Ovary (tissue), 9 donors: Measurements from ENCODE around the gene KCNIP4. TPM values are rescaled to one million over a fixed set of nuclear protein-coding genes. Genes with fewer than 3 reads are reported as not detected.

Source experiments
- DNase-seq, 5 donors: peaks; one replicate each; pipeline ENCODE4 v3.0.0-alpha.2; 2019 to 2020
- H3K27ac ChIP-seq, 2 donors: fragments of 200-600 bp; one replicate each; pipeline versions ENCODE4 v1.5.1 to v1.8.0; 2019 to 2022
- H3K27me3 ChIP-seq: fragments of 200-600 bp; one replicate; pipeline ENCODE4 v1.8.0; 2022
- H3K36me3 ChIP-seq: fragments of 200-600 bp; sonication (generic); one replicate; pipeline ENCODE4 v1.5.1; 2019
- H3K4me1 ChIP-seq: one replicate; pipeline ENCODE4 v1.8.1; 2013; ENCODE audit warnings: mild to moderate bottlenecking, moderate library complexity; ENCODE audit not compliant: insufficient read depth
- H3K4me3 ChIP-seq: fragments of 200-600 bp; sonication (generic); one replicate; pipeline ENCODE4 v1.5.1; 2017
- H3K9me3 ChIP-seq, 2 donors: fragments of 200-600 bp in 1 of 2; sonication (generic) in 1 of 2; one replicate each; pipeline versions ENCODE4 v1.5.1 to v1.8.1; 2013 to 2019; ENCODE audit warnings: mild to moderate bottlenecking in 1 of 2, moderate library complexity in 1 of 2
- CTCF ChIP-seq, 3 donors: fragments of 450-650 bp in 2 of 3; fragments of 200-600 bp in 1 of 3; IDR thresholded peaks; one replicate each; pipeline versions ENCODE4 v1.5.1 to v1.8.0; 2016 to 2022; ENCODE audit warnings: antibody characterized with exemption in 3 of 3, mild to moderate bottlenecking in 1 of 3
- EP300 ChIP-seq: sonication (generic); formaldehyde crosslinking; IDR thresholded peaks from one replicate; pipeline ENCODE4 v1.6.1; 2017; ENCODE audit warnings: antibody characterized with exemption
- POLR2A ChIP-seq: fragments of 450-650 bp; IDR thresholded peaks from one replicate; pipeline ENCODE4 v1.6.1; 2017; ENCODE audit warnings: antibody characterized with exemption, mild to moderate bottlenecking, moderate library complexity
- WGBS, 3 donors: extraction: QIAGEN DNeasy Blood & Tissue Kit in 1 of 3; methylation state at CpG; one replicate each; pipeline versions ENCODE4 v1.1.5 to v1.1.7; 2013 to 2017; 5-methylcytosine and 5-hydroxymethylcytosine counted together
- intact Hi-C, 4 donors: fragments of 100-400 bp; cut with DNase I; formaldehyde crosslinking; loops; one replicate each; pipeline versions ENCODE4 v1.11.0 to v1.15.1; 2022 to 2023
- polyA plus RNA-seq, 2 donors: library from polyadenylated mRNA; stranded (reverse); fragments of 200-250 nt in 1 of 2; fragments of 350-450 nt in 1 of 2; fragmentation: Illumina TruSeq in 1 of 2; extraction: RNeasy Lipid Tissue Mini Kit (QIAGEN cat#74804) in 1 of 2; gene quantifications; one replicate each; pipeline ENCODE4 v1.2.3, GENCODE V29; 2013 to 2014
- total RNA-seq, 7 donors: library from RNA; depleted of rRNA in 2 of 7; stranded (reverse); fragments of >200 nt in 2 of 7; fragmentation: NEBNext Ultra II Directional in 3 of 7; extraction: Animal tissue kit (Norgen Biotek cat#: 25700) in 3 of 7; gene quantifications; one replicate each; pipeline versions ENCODE4 v1.1.0 to v1.2.4, GENCODE V29; 2016 to 2023
- donor health status: DM: no; HTN: no; CAD: no; lungs with moderate emphysema.
- donor health status: DM: no; HTN: no; CAD: no.
- donor health status: Bipolar disorder and iron deficiency.
- donor health status: DM: yes; HTN: yes; CAD: no.
- donor health status: DM: no; HTN: no; CAD: no.
- donor health status: DM: yes; HTN: yes; CAD: no.

The KCNIP4 gene
- total and polyA plus RNA-seq, 9 donors = 0.11 to 3.9 (median 0.93) TPM; not detected in 1

DNA sequence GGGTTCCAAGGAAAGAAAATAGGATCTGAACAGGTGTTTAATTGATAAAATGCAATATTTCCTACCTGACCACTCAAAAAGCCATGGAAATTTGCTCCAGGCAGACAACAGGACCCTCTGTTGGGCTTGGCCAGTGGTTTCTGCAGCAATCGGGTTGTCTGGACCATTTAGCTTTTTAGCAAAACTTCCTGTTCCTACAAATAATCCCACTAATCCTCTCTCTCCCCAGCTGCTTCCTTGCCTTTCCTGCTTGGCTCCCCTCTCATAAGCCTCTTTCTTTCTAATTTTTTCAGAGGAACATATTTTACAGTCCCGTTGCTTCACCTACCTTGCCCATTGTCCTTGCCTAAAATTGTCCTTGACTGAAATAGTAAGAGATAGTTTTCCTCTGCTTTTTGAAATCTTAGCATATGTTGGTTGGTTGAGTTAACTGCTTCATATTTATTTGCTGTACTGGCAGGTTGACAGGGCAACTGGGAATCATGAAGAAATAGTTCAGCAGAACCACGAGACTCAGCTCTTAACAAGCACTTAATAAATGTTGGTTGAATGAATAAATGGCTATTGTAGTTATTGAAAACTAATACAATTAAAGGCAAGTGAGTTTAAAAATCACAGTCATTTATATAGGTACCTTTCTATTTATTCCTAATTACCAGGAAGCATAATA lies 259.8 kb downstream of the KCNIP4 start:
- TF ChIP-seq POLR2A (no peak), EP300 (no peak), CTCF (IDR thresholded peaks at IDR 0.05) (no peak)
- H3K4me1 ChIP-seq = no peaks in the 10 kb centered on the region
- H3K36me3 ChIP-seq = no peaks in the 10 kb centered on the region
- DNase-seq = no peak
- no peak overlapping the region for H3K4me3 ChIP-seq
- H3K27ac ChIP-seq = no peak overlapping the region
- H3K27me3 ChIP-seq = no peaks in the 10 kb centered on the region
- intact Hi-C loops = no loop called here
- no peaks in the 10 kb centered on the region for H3K9me3 ChIP-seq
- 49 to 64% (median 61%) methylated on average over 3 of the region's 3 CpGs for WGBS, 3 donors

- WGBS, 3 donors = 87 to 96% (median 87%) methylated on average over 1 of the region's 1 CpG
- H3K4me3 ChIP-seq = no peak overlapping the region
- H3K27ac ChIP-seq = no peak overlapping the region
- no peaks in the 10 kb centered on the region for H3K36me3 ChIP-seq
- DNase-seq = no peak
- H3K4me1 ChIP-seq = no peaks in the 10 kb centered on the region
- no peak for TF ChIP-seq CTCF (IDR thresholded peaks at IDR 0.05)
- no peak for TF ChIP-seq POLR2A
- TF ChIP-seq EP300 = no peak
- intact Hi-C loops = no loop called here
- no peaks in the 10 kb centered on the region for H3K9me3 ChIP-seq
- no peaks in the 10 kb centered on the region for H3K27me3 ChIP-seq
Measured at GRCh38 chr4:21685911-21686310, 262.7 kb downstream of the KCNIP4 start.

DNA sequence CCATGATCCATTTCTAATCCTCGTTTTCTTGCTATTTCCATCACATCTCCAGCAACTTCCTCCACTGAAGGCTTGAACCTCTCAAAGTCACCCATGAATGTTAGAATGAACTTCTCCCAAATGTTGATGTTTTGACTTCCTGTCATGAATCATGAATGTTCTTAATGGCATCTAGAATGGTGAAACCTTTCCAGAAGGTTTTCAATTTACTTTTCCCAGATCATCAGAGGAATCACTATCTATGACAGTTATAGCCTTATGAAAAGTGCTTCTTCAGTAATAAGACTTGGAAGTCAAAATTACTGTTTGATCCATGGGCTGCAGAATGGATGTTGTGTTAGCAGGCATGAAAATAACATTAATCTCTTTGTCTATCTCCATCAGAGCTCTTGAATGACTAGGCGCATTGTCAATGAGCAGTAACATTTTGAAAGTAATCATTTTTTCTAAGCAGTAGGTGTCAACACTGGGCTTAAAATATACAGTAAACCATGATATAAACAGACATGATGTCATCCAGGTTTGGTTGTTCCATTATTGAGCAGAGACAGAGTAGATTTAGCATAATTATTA lies 268.2 kb downstream of the KCNIP4 start:
- H3K9me3 ChIP-seq = no peaks in the 10 kb centered on the region
- no peak for DNase-seq
- H3K4me1 ChIP-seq = no peaks in the 10 kb centered on the region
- no peak for TF ChIP-seq CTCF (IDR thresholded peaks at IDR 0.05)
- no peak for TF ChIP-seq POLR2A
- TF ChIP-seq EP300 = no peak
- no peak overlapping the region for H3K4me3 ChIP-seq
- 88 to 94% (median 90%) methylated on average over 2 of the region's 2 CpGs for WGBS, 3 donors
- intact Hi-C loops = no loop called here
- no peaks in the 10 kb centered on the region for H3K27me3 ChIP-seq
- H3K27ac ChIP-seq = no peak overlapping the region
- no peaks in the 10 kb centered on the region for H3K36me3 ChIP-seq

- no peak for DNase-seq
- H3K9me3 ChIP-seq = no peaks in the 10 kb centered on the region
- H3K36me3 ChIP-seq = no peaks in the 10 kb centered on the region
- H3K4me1 ChIP-seq = no peaks in the 10 kb centered on the region
- no peaks in the 10 kb centered on the region for H3K27me3 ChIP-seq
- H3K4me3 ChIP-seq = no peak overlapping the region
- intact Hi-C loops = no loop called here
- H3K27ac ChIP-seq = no peak overlapping the region
- WGBS, 3 donors = 62 to 70% (median 69%) methylated on average over 3 of the region's 3 CpGs
- no peak for TF ChIP-seq POLR2A
Measured at GRCh38 chr4:21678711-21679110, 269.9 kb downstream of the KCNIP4 start.

GRCh38 chr4:21677173-21677572 lies 271.4 kb downstream of the KCNIP4 start:
- Histone ChIP-seq H3K9me3 (no peaks in the 10 kb centered on the region), H3K4me1 (no peaks in the 10 kb centered on the region), H3K36me3 (no peaks in the 10 kb centered on the region), H3K27ac (no peak overlapping the region), H3K27me3 (no peaks in the 10 kb centered on the region), H3K4me3 (no peak overlapping the region)
- no peak for DNase-seq
- intact Hi-C loops = no loop called here
- TF ChIP-seq POLR2A (no peak), CTCF (IDR thresholded peaks at IDR 0.05) (no peak), EP300 (no peak)
